Naive B cell (primary cell): ENCODE data around the gene DLX1. TPM values are rescaled to one million over a fixed set of nuclear protein-coding genes. Genes with fewer than 3 reads are reported as not detected.
"Not testable (repeated sequence)": the region's sequence is repeated elsewhere in the genome, so short reads cannot be mapped to it uniquely, and the experiment has no call there.

Experiments
- ATAC-seq, 2 donors: fragments of 150-1000 bp; cut with Tn5 transposase; 2 replicates each; pipeline ENCODE4 v1.10.0; 2021; ENCODE audit warnings: low read depth in 2 of 2, mild to moderate bottlenecking in 2 of 2, moderate library complexity in 2 of 2
- DNase-seq: peaks from one replicate; pipeline ENCODE4 v3.0.0; 2022
- H3K27ac Mint-ChIP-seq, 6 donors: one replicate each; pipeline ENCODE4 v1.8.0; 2020 to 2022; ENCODE audit warnings: mild to moderate bottlenecking in 6 of 6, mixed read lengths in 6 of 6, moderate library complexity in 5 of 6, inconsistent platforms in 2 of 6
- H3K27me3 Mint-ChIP-seq, 3 donors: one replicate each; pipeline ENCODE4 v1.8.0; 2021 to 2022; ENCODE audit warnings: mixed read lengths in 3 of 3, mild to moderate bottlenecking in 1 of 3
- H3K36me3 Mint-ChIP-seq, 2 donors: one replicate each; pipeline ENCODE4 v1.8.0; 2020 to 2022; ENCODE audit warnings: mixed read lengths in 2 of 2, inconsistent platforms in 1 of 2, mild to moderate bottlenecking in 1 of 2
- H3K4me1 Mint-ChIP-seq, 3 donors: one replicate each; pipeline ENCODE4 v1.8.0; 2020 to 2022; ENCODE audit warnings: mixed read lengths in 3 of 3, inconsistent platforms in 1 of 3, mild to moderate bottlenecking in 1 of 3, moderate library complexity in 1 of 3
- H3K4me3 Mint-ChIP-seq, 8 donors: one replicate each; pipeline ENCODE4 v1.8.0; 2020 to 2022; ENCODE audit warnings: mild to moderate bottlenecking in 8 of 8, mixed read lengths in 8 of 8, moderate library complexity in 8 of 8, inconsistent platforms in 2 of 8
- H3K9me3 Mint-ChIP-seq, 7 donors: one replicate each; pipeline ENCODE4 v1.8.0; 2020 to 2022; ENCODE audit warnings: mixed read lengths in 7 of 7, mild to moderate bottlenecking in 5 of 7, inconsistent platforms in 2 of 7, moderate library complexity in 1 of 7
- polyA plus RNA-seq, 6 donors: library from polyadenylated mRNA; unstranded; fragments of 300-500 nt; fragmentation: Illumina TruSeq; gene quantifications; one replicate each; pipeline ENCODE4 v1.2.3, GENCODE V29; 2021; ENCODE audit warnings: low read depth in 6 of 6

DLX1 gene
- polyA plus RNA-seq, 6 donors from 2014 or later = not detected

DNA sequence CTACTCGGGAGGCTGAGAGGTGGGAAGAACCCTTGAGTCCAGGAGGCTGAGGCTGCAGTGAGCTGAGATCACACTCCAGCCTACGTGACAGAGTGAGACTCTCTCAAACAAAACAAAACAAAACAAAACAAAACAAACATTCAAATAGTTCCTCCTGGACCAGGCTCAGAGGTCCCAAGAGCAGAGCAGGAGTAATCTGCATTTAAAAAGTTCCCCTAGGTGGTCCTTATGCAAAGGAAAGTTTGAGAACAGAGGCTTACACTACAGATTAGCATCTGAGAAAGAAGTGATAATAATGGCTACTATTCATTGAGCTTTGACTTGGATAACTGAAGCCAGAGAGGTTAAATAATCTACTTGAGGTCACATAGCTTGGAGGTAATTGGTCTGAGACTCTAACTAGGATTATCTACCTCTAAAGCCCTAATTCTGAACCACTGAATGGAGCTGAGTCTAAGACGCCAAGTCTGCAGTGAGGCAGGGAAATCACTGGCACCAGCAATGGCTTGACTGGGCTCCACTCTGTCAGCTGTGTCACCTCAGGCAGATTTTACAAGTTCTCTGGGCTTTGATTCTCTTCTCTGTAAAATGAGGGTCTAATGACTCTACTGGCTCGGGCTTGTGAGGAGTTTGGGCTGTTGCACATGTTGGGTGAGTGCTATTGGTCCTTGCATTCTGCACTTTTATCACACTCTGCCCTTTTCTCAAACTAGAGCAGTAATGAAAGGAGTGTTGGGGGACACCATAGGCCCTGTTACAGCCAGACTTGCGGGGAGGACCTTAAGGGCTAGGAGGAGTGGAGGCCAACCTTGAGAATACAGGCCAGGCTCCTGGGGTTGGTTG, 46.6 kb downstream of the DLX1 start:
- H3K27me3 Mint-ChIP-seq = peaks cover 7 to 31% (median 28%) of the 10 kb centered on the region in 3 donors
- peaks cover 0 to 21% (median 5%) of the 10 kb centered on the region in 7 donors for H3K9me3 Mint-ChIP-seq
- no peak overlapping the region for H3K27ac Mint-ChIP-seq
- H3K4me3 Mint-ChIP-seq = no peak overlapping the region
- H3K4me1 Mint-ChIP-seq = no peaks in the 10 kb centered on the region
- no peaks in the 10 kb centered on the region for H3K36me3 Mint-ChIP-seq
- ATAC-seq (no peak), DNase-seq (no peak)

DNA sequence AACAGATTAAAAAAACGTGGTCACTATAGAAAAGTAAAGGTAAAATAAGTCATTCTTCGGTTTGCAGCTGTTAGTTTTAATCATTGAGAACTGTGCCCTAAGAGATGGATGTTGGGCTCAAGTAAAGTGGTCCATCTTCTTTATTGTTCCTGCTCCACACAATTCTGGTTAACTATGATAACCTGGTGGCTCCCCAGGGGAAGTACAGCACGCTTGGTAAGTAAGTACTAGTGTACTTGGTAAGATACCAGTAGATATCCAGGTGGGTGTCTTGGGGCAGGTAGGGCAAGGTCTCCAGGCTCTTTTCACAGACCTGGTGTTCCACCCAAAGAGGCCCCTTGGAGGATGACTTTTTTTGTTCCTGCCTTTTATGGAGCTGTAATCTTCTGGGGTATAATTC, 49.0 kb downstream of the DLX1 start:
- no peak overlapping the region for H3K27ac Mint-ChIP-seq
- H3K9me3 Mint-ChIP-seq = peaks cover 0 to 26% (median 5%) of the 10 kb centered on the region in 7 donors
- peaks cover 9 to 39% (median 36%) of the 10 kb centered on the region in 3 donors for H3K27me3 Mint-ChIP-seq
- no peak for ATAC-seq
- H3K4me1 Mint-ChIP-seq = no peaks in the 10 kb centered on the region
- no peaks in the 10 kb centered on the region for H3K36me3 Mint-ChIP-seq
- H3K4me3 Mint-ChIP-seq = no peak overlapping the region
- no peak for DNase-seq

DNA sequence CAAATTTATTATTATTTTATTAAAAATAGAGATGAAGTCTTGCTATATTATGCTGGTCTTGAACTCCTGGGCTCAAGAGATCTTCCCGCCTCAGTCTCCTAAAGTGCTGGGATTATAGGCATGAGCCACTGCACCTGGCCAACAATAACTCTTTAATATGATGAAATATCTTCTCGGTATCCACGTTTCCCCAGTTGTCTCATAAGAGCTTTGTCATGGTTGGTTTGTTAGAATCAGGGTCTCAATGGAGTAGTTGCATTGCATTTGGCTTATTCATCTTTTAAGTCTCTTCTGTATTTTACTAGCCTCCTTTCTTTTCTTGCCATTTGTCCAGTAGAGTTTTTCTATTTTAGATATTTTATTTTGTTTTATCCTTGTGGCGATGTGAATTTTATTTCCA, 50.1 kb downstream of the DLX1 start:
- DNase-seq = no peak
- Mint-ChIP-seq H3K27ac (no peak overlapping the region), H3K27me3 (peaks cover 9 to 36% (median 27%) of the 10 kb centered on the region in 3 donors), H3K4me1 (no peaks in the 10 kb centered on the region), H3K36me3 (no peaks in the 10 kb centered on the region), H3K9me3 (peaks cover 0 to 15% (median 0%) of the 10 kb centered on the region in 7 donors), H3K4me3 (no peak overlapping the region)
- no peak for ATAC-seq

DNA sequence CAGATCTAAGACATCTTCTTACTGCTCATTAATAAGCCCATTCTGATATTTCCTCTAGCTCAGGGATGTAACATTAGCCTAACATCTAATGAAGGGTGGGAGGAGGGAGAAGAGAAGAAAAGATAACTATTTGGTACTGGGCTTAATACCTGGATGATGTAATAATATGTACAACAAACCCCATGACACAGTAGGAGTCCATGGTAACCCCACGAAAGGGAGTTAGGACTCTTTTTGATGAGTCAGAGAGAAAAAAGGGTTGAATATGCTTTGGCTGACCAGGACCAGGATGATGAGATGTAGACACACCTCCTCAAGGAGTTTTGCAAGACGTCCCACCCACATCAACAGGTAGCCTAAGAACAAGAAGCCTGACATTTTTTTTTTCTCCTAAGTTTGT, 51.8 kb downstream of the DLX1 start:
- DNase-seq = no peak
- peaks cover 7 to 33% (median 22%) of the 10 kb centered on the region in 3 donors for H3K27me3 Mint-ChIP-seq
- no peak overlapping the region for H3K4me3 Mint-ChIP-seq
- ATAC-seq = no peak
- no peaks in the 10 kb centered on the region for H3K36me3 Mint-ChIP-seq
- peaks cover 0 to 11% (median 0%) of the 10 kb centered on the region in 7 donors for H3K9me3 Mint-ChIP-seq
- H3K4me1 Mint-ChIP-seq = no peaks in the 10 kb centered on the region
- H3K27ac Mint-ChIP-seq = no peak overlapping the region

DNA sequence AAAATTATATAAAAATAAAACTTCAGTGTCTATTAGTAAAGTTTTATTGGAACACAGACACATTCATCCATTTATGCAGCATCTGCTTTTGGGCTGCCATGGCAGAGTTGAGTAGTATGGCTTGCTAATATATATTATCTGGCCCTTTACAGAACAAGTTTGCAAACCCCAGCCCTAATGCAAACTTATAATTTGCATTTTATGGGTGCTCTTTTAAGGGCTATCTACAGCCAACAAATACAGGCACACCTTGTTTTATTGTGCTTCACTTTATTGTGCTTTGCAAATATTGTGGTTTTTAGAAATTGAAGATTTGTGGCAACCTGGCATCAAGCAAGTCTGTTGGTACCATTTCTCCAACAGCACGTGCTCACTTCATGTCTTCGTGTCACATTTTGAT, 52.6 kb downstream of the DLX1 start:
- no peak overlapping the region for H3K27ac Mint-ChIP-seq
- ATAC-seq (no peak), DNase-seq (no peak)
- peaks cover 0 to 11% (median 0%) of the 10 kb centered on the region in 7 donors for H3K9me3 Mint-ChIP-seq
- H3K27me3 Mint-ChIP-seq = peaks cover 4 to 28% (median 17%) of the 10 kb centered on the region in 3 donors
- H3K4me1 Mint-ChIP-seq = no peaks in the 10 kb centered on the region
- no peak overlapping the region for H3K4me3 Mint-ChIP-seq
- H3K36me3 Mint-ChIP-seq = no peaks in the 10 kb centered on the region

DNA sequence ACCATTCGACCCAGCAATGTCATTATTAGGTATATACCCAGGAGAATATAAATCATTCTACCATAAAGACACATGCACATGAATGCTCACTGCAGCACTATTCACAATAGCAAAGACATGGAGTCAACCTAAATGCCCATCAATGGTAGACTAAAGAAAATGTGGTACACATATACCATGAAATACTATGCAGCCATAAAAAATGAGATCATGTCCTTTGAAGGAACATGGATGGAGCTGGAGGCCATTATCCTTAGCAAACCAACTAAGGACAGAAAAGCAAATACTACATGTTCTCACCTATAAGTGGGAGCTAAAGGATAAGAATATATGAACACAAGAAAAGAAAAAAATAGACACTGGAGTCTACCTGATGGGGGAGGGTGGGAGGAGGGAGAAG, 53.4 kb downstream of the DLX1 start:
- H3K36me3 Mint-ChIP-seq, H3K4me1 Mint-ChIP-seq, DNase-seq, H3K4me3 Mint-ChIP-seq, ATAC-seq, H3K27ac Mint-ChIP-seq: not testable (repeated sequence)
- H3K9me3 Mint-ChIP-seq = peaks cover 0 to 11% (median 0%) of the 10 kb centered on the region in 7 donors
- H3K27me3 Mint-ChIP-seq = peaks cover 5 to 23% (median 14%) of the 10 kb centered on the region in 3 donors

Other genes with a start within 250 kb of the DLX1 start
- gene SLC25A12, start 191.3 kb upstream of the DLX1 start, polyA plus RNA-seq = 10 to 100 TPM in 3 of 6 donors, 1 to 10 TPM in 3; 2.2 to 12.7 (median 10.0) TPM
- gene HAT1, start 163.0 kb upstream of the DLX1 start, polyA plus RNA-seq = 100 to 1,000 TPM in 1 of 6 donors, 10 to 100 TPM in 5; 68.9 to 128 (median 75.4) TPM
- 1 to 10 TPM; 2.5 to 5.2 (median 4.1) TPM for gene METAP1D, start 85.6 kb upstream of the DLX1 start, polyA plus RNA-seq
- gene DLX2, start 17.4 kb downstream of the DLX1 start, polyA plus RNA-seq = not detected